Measurements from ENCODE around the gene ACP4. TPM values are rescaled to one million over a fixed set of nuclear protein-coding genes. Genes with fewer than 3 reads are reported as not detected.

Gene ACP4
- total and polyA plus RNA-seq, 2 of the 13 experiments (the other 11 are each of a cell fraction or from before 2014, with no cell fraction given), result 0.08 TPM; not detected in 1

DNA sequence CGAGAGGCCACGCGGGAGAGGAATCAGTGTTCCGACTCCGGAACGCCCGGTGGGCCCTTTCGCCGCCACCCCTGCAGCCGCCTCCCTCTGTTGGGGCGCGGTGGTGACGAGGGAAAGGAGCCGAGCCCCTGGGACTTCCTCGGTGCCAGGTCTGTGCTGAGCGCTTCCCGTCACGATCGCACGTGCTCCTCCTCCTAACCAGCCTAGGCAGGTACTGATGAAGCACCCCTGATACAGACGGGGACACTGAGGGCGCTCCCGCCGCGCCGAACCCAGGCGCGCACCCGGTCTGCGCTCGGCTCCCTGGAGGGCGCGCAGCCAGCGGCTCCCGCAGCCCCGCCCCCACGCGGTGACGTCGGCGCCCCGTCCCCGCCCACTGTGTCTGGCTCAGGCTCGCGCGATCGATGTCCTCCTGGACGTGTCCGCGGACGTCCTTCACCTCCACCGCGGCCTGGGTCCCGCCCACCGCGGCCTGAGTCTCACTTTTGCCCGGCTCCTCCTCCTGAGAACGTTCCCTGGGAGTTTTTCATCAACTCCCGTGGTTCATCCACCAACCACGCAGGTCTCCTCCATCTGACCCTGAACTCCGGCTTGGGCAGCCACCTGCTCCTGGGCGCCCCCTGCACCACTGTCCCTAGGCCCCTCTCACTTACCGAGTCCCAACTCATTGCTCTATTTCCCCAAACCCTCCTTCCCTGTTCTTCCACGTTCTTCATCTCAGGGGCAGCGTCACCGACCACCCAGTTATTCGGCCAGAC is 45.7 kb downstream of the ACP4 start (continued):
- TF ChIP-seq ARHGAP35 (CRISPR knock-in tag; IDR thresholded peaks at IDR 0.05; ENCODE audit: borderline replicate concordance) (no peak), MIER3 (CRISPR knock-in tag; IDR thresholded peaks at IDR 0.05; ENCODE audit: borderline replicate concordance) (no peak; the same call in 1 of the 2 replicates), CBX5 (CRISPR knock-in tag; IDR thresholded peaks at IDR 0.05; ENCODE audit: borderline replicate concordance) (no peak), MTF2 (CRISPR knock-in tag; IDR thresholded peaks at IDR 0.05; ENCODE audit: borderline replicate concordance) (peak; percentile 57; the same call in 1 of the 2 replicates), CREB1 (IDR thresholded peaks at IDR 0.05) (peak; percentile 50; the same call in 1 of the 2 replicates), CREB1 (CRISPR knock-in tag; IDR thresholded peaks at IDR 0.05) (no peak), ESRRA (CRISPR knock-in tag; IDR thresholded peaks at IDR 0.05; ENCODE audit: low read depth) (peak; percentile 29; the same call in 1 of the 2 replicates), MEIS1 (CRISPR knock-in tag; IDR thresholded peaks at IDR 0.05; ENCODE audit: borderline replicate concordance) (no peak), ZNF790 (CRISPR knock-in tag; IDR thresholded peaks at IDR 0.05; ENCODE audit: borderline replicate concordance) (no peak), CBX1 (IDR thresholded peaks at IDR 0.05; ENCODE audit: low read depth) (peak; percentile 43), KLF12 (CRISPR knock-in tag; IDR thresholded peaks at IDR 0.05; ENCODE audit: borderline replicate concordance) (no peak), TOPORS (CRISPR knock-in tag; IDR thresholded peaks at IDR 0.05) (no peak), ZNF101 (CRISPR knock-in tag; IDR thresholded peaks at IDR 0.05; ENCODE audit: borderline replicate concordance, low read depth) (no peak), ZBTB7B (CRISPR knock-in tag; IDR thresholded peaks at IDR 0.05) (0 out of 2 replicates have a peak, but pooled peaks have one; percentile 27), ZNF337 (CRISPR knock-in tag; IDR thresholded peaks at IDR 0.05; ENCODE audit: borderline replicate concordance, low read depth) (no peak), ZNF563 (CRISPR knock-in tag; IDR thresholded peaks at IDR 0.05) (no peak), SMYD3 (CRISPR knock-in tag; IDR thresholded peaks at IDR 0.05) (no peak), RARA (CRISPR knock-in tag; IDR thresholded peaks at IDR 0.05) (0 out of 2 replicates have a peak, but pooled peaks have one; percentile 10), ZNF549 (CRISPR knock-in tag; IDR thresholded peaks at IDR 0.05) (no peak), BORCS8-MEF2B (CRISPR knock-in tag; IDR thresholded peaks at IDR 0.05) (no peak), CBX2 (IDR thresholded peaks at IDR 0.05; ENCODE audit: low read depth, low read length) (no peak), CBX2 (CRISPR knock-in tag; IDR thresholded peaks at IDR 0.05; ENCODE audit: low read depth) (no peak)
- TF ChIP-seq, protein P1, sequence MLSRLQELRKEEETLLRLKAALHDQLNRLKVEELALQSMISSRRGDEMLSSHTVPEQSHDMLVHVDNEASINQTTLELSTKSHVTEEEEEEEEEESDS (CRISPR knock-in tag; IDR thresholded peaks at IDR 0.05; ENCODE audit: borderline replicate concordance), result 0 out of 2 replicates have a peak, but pooled peaks have one; percentile 62
- TF ChIP-seq, protein P2, sequence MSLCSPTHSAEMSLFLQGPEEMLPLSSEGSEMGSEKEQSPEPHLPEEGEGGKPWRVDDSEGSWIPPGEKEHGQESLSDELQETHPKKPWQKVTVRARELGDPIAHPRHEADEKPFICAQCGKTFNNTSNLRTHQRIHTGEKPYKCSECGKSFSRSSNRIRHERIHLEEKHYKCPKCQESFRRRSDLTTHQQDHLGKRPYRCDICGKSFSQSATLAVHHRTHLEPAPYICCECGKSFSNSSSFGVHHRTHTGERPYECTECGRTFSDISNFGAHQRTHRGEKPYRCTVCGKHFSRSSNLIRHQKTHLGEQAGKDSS (CRISPR knock-in tag; IDR thresholded peaks at IDR 0.05; ENCODE audit: borderline replicate concordance, low read depth), result no peak
- TF ChIP-seq, protein P3, sequence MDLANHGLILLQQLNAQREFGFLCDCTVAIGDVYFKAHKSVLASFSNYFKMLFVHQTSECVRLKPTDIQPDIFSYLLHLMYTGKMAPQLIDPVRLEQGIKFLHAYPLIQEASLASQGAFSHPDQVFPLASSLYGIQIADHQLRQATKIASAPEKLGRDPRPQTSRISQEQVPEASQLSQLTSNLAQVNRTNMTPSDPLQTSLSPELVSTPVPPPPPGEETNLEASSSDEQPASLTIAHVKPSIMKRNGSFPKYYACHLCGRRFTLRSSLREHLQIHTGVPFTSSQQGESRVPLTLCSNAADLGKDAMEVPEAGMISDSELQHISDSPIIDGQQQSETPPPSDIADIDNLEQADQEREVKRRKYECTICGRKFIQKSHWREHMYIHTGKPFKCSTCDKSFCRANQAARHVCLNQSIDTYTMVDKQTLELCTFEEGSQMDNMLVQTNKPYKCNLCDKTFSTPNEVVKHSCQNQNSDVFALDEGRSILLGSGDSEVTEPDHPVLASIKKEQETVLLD (CRISPR knock-in tag; IDR thresholded peaks at IDR 0.05; ENCODE audit: low read depth), result no peak
- TF ChIP-seq, protein P4, sequence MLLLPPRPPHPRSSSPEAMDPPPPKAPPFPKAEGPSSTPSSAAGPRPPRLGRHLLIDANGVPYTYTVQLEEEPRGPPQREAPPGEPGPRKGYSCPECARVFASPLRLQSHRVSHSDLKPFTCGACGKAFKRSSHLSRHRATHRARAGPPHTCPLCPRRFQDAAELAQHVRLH (CRISPR knock-in tag; IDR thresholded peaks at IDR 0.05; ENCODE audit: borderline replicate concordance, low read depth), result no peak
- TF ChIP-seq, protein P5, sequence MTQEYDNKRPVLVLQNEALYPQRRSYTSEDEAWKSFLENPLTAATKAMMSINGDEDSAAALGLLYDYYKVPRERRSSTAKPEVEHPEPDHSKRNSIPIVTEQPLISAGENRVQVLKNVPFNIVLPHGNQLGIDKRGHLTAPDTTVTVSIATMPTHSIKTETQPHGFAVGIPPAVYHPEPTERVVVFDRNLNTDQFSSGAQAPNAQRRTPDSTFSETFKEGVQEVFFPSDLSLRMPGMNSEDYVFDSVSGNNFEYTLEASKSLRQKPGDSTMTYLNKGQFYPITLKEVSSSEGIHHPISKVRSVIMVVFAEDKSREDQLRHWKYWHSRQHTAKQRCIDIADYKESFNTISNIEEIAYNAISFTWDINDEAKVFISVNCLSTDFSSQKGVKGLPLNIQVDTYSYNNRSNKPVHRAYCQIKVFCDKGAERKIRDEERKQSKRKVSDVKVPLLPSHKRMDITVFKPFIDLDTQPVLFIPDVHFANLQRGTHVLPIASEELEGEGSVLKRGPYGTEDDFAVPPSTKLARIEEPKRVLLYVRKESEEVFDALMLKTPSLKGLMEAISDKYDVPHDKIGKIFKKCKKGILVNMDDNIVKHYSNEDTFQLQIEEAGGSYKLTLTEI (CRISPR knock-in tag; conservative IDR thresholded peaks at IDR 0.05), result no peak

All from HepG2 (cell line).